KOPT-K1 (cell line): ENCODE results near the gene OPN5.
"Not testable (repeated sequence)": the region's sequence is repeated elsewhere in the genome, so short reads cannot be mapped to it uniquely, and the experiment has no call there.

Experiments used
- H3K27ac ChIP-seq: fragments of 200-600 bp; sonication (generic); 2 replicates; pipeline ENCODE4 v1.5.1; 2016; ENCODE audit warnings: antibody characterized with exemption, mild to moderate bottlenecking, low read depth, low read length; ENCODE audit not compliant: poor library complexity, severe bottlenecking
- H3K36me3 ChIP-seq: fragments of 200-600 bp; sonication (generic); 2 replicates; pipeline ENCODE4 v1.5.1; 2017; ENCODE audit warnings: antibody characterized with exemption, mild to moderate bottlenecking, low read length, moderate library complexity; ENCODE audit not compliant: insufficient read depth
- H3K9me3 ChIP-seq: fragments of 200-600 bp; sonication (generic); 2 replicates; pipeline ENCODE4 v1.5.1; 2017; ENCODE audit warnings: antibody characterized with exemption, low read length, mild to moderate bottlenecking; ENCODE audit not compliant: insufficient read depth, poor library complexity, severe bottlenecking

Gene OPN5, protein sequence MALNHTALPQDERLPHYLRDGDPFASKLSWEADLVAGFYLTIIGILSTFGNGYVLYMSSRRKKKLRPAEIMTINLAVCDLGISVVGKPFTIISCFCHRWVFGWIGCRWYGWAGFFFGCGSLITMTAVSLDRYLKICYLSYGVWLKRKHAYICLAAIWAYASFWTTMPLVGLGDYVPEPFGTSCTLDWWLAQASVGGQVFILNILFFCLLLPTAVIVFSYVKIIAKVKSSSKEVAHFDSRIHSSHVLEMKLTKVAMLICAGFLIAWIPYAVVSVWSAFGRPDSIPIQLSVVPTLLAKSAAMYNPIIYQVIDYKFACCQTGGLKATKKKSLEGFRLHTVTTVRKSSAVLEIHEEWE

GRCh38 chr6:47781732-47782131 is at the start of gene OPN5:
Gene OPN5, plus strand, starts transcription at chr6:47782032. Its CDS starts 35 bp downstream, at chr6:47782067.
- Histone ChIP-seq H3K27ac (no peak within 1 kb of the TSS), H3K36me3 (no peaks in the 10 kb centered on the region), H3K9me3 (no peaks in the 10 kb centered on the region)

- H3K9me3 ChIP-seq = no peaks in the 10 kb centered on the region
- H3K27ac ChIP-seq = no peak overlapping the region
- H3K36me3 ChIP-seq = no peaks in the 10 kb centered on the region
These were observed 47.8 kb upstream of the OPN5 start for GRCh38 chr6:47733879-47734558.

DNA sequence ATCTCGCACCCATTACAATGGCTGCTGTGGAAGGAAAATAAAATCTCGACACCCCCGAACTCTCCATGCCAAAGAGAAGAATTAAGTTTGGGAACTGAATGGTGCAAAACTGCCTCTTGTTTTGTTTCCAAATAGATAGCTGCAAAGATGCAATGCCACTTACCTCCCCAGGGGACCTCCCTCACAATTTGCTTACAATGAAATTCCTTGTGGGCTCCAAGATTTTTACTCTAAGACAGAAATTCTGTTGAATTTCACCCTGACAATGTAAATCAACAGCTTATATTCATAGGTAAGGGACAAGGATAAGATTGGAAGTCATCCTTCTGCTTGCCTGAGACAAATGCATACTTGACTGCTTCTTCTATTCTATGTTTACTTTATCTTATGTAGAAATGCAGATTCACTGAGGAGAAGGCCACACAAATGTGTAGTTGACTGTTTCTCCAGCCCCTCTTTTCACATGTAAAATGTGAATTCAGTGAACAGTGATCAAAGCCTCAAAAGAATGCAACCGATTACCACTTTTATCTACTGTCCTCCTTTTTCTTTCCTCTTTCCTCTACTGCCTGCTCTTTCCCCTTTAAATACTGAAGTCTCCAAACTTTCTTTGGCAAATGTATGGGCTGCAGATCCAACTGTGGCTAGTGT is 46.9 kb upstream of the OPN5 start:
- no peak overlapping the region for H3K27ac ChIP-seq

DNA sequence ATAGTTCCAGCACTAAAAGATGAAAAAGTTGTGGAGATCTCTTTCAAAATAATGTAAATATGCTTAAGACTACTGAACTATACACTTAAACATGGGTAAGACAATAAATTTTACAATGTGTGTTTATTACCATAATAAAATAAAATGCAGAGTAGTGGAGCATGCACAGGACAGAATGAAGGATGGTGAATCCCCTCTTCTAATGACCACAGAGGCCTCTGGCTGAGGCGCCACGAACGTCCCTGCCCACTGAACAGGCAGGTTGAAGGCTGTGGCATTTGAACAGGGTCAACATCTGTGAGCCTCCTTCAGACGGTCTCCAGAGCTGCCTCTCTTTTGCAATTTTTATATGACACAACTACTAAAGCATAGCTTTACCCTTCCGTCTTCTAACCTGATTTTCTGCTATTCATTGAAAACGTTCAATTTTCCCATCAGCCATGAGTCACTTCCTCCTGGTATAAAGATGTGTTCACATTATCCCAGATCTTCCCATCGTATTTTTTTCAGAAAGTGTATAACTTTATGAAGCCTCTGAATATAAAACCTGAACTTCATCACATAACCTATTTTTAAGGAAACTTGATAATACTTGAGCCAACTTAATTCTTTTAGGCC is 45.6 kb upstream of the OPN5 start:
- Histone ChIP-seq H3K9me3 (no peaks in the 10 kb centered on the region), H3K27ac (no peak overlapping the region), H3K36me3 (no peaks in the 10 kb centered on the region)

More for the DNA sequence above, 46.9 kb upstream of the OPN5 start:
- Histone ChIP-seq H3K9me3 (no peaks in the 10 kb centered on the region), H3K36me3 (no peaks in the 10 kb centered on the region)

GRCh38 chr6:47737406-47737805 is 44.4 kb upstream of the OPN5 start:
- Histone ChIP-seq H3K9me3 (no peaks in the 10 kb centered on the region), H3K27ac (no peak overlapping the region), H3K36me3 (no peaks in the 10 kb centered on the region)

- H3K9me3 ChIP-seq = no peaks in the 10 kb centered on the region
- H3K36me3 ChIP-seq = no peaks in the 10 kb centered on the region
These were observed 41.1 kb upstream of the OPN5 start for GRCh38 chr6:47740714-47741113.

DNA sequence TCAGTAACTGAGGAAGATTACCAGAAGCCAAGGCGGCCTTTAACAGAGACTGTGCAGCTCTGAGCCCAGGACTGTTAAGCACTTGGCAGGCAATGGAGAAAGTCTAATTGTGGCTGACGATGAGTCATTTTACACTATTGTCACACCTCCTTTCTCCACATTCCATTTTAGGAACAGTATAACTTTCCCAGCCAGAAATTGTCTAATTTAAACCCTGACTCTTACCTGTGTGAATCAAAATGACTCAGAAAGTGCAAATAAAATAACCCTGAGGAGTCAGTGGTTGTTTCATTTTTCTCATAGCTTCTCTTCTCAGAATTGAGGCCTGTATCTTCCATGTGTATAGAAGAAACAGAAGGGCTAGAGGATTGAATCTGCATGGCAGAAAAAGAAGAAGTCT is 40.0 kb upstream of the OPN5 start:
- H3K27ac ChIP-seq = no peak overlapping the region
- H3K36me3 ChIP-seq = no peaks in the 10 kb centered on the region
- H3K9me3 ChIP-seq = no peaks in the 10 kb centered on the region

More at GRCh38 chr6:47740714-47741113, 41.1 kb upstream of the OPN5 start:
- H3K27ac ChIP-seq = no peak overlapping the region

DNA sequence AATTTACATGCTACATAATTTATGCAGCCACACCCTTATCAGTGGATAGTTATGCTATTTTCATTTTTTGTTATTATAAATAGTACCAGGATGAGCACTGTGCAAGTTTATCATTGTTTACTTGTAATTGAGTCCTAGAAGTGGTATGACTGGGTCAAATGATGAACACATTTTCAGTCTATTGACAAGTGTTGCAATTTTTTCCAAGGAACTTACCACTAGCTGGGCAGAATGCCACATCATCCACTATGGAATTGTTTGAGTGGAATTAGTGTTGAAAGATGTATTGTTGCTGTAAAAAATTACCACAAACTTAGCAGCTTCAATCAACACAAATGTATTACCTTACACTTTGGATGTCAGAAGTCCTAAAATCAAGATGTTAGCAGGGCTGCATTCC is 38.1 kb upstream of the OPN5 start:
- H3K27ac ChIP-seq = no peak overlapping the region
- no peaks in the 10 kb centered on the region for H3K9me3 ChIP-seq
- no peaks in the 10 kb centered on the region for H3K36me3 ChIP-seq

GRCh38 chr6:47745269-47745668 is 36.6 kb upstream of the OPN5 start:
- H3K36me3 ChIP-seq, H3K9me3 ChIP-seq, H3K27ac ChIP-seq: not testable (repeated sequence)

DNA sequence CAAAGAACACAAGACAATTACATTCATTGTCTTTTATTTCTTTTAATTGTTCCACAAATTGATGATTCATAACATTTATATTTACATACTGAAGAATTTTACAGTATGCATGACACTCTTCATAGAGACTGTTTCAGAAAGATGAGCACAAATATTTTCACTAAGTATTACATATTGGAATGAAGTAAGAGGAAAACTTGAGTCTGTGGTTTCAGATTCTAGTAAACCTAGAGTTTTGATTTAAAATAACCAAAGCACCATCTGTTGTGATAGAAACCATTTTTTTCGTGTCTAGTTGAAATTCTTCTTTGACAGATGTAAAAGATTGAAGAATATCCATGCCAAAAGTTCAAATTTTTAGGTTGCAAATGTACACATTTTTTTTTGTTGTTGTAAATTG is 32.1 kb upstream of the OPN5 start:
- H3K36me3 ChIP-seq = no peaks in the 10 kb centered on the region
- no peak overlapping the region for H3K27ac ChIP-seq
- no peaks in the 10 kb centered on the region for H3K9me3 ChIP-seq

- H3K9me3 ChIP-seq = no peaks in the 10 kb centered on the region
These were observed 29.0 kb upstream of the OPN5 start for GRCh38 chr6:47752801-47753200.

GRCh38 chr6:47759364-47759763 is 22.5 kb upstream of the OPN5 start:
- Histone ChIP-seq H3K36me3 (no peaks in the 10 kb centered on the region), H3K9me3 (no peaks in the 10 kb centered on the region), H3K27ac (no peak overlapping the region)

More at GRCh38 chr6:47752801-47753200, 29.0 kb upstream of the OPN5 start:
- Histone ChIP-seq H3K36me3 (no peaks in the 10 kb centered on the region), H3K27ac (no peak overlapping the region)

GRCh38 chr6:47762502-47762901 is 19.3 kb upstream of the OPN5 start:
- Histone ChIP-seq H3K9me3 (no peaks in the 10 kb centered on the region), H3K27ac (no peak overlapping the region), H3K36me3 (no peaks in the 10 kb centered on the region)

- no peaks in the 10 kb centered on the region for H3K36me3 ChIP-seq
- H3K27ac ChIP-seq = no peak overlapping the region
- H3K9me3 ChIP-seq = no peaks in the 10 kb centered on the region
These were observed 15.4 kb upstream of the OPN5 start for GRCh38 chr6:47766445-47766844.

- H3K9me3 ChIP-seq = no peaks in the 10 kb centered on the region
- H3K36me3 ChIP-seq = no peaks in the 10 kb centered on the region
- H3K27ac ChIP-seq = no peak overlapping the region
These were observed 14.7 kb upstream of the OPN5 start for GRCh38 chr6:47767102-47767501.
